OCI-LY7 (cell line): Measurements from ENCODE around the gene RET.

Experiments used
- EZH2phosphoT487 ChIP-seq: fragments of 200-600 bp; sonication (generic); IDR thresholded peaks from 2 replicates; pipeline ENCODE4 v1.6.1; 2018; ENCODE audit warnings: low read depth, borderline replicate concordance, mild to moderate bottlenecking, mixed run types, antibody characterized with exemption, low read length, moderate library complexity, mixed read lengths
- TF ChIP-seq, protein P1 (sequence below): fragments of 200-600 bp; sonication (generic); conservative IDR thresholded peaks from 2 replicates; pipeline ENCODE4 v1.5.1; 2014; ENCODE audit warnings: mild to moderate bottlenecking, antibody characterized with exemption, low read length, moderate library complexity, mixed read lengths

DNA sequence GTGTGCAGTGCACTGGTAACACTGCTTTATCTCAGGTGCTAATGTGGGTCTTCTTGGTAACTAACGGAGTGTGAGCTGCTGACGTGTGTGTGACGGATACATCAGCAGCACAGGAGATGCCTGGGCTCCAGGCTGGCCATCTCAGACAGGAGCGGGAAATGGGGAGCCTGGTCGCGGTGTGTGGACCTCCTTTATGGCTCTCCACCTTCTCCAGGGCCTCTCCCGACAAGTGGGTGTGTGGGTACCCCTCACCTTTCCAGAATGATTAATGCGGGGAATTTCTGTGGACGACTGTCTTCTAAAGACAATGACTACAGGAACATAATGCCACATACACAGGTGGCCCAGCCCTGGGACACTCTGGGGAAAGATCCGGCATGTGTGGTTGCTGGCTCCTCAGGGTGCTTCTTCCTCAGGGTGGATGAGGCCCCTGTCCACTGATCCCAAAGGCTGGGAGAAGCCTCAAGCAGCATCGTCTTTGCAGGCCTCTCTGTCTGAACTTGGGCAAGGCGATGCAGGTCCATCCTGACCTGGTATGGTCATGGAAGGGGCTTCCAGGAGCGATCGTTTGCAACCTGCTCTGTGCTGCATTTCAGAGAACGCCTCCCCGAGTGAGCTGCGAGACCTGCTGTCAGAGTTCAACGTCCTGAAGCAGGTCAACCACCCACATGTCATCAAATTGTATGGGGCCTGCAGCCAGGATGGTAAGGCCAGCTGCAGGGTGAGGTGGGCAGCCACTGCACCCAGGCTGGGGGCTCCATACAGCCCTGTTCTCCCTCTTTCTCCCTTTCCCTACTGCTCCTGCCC, 41.1 kb downstream of the RET start:
- TF ChIP-seq, protein P1, sequence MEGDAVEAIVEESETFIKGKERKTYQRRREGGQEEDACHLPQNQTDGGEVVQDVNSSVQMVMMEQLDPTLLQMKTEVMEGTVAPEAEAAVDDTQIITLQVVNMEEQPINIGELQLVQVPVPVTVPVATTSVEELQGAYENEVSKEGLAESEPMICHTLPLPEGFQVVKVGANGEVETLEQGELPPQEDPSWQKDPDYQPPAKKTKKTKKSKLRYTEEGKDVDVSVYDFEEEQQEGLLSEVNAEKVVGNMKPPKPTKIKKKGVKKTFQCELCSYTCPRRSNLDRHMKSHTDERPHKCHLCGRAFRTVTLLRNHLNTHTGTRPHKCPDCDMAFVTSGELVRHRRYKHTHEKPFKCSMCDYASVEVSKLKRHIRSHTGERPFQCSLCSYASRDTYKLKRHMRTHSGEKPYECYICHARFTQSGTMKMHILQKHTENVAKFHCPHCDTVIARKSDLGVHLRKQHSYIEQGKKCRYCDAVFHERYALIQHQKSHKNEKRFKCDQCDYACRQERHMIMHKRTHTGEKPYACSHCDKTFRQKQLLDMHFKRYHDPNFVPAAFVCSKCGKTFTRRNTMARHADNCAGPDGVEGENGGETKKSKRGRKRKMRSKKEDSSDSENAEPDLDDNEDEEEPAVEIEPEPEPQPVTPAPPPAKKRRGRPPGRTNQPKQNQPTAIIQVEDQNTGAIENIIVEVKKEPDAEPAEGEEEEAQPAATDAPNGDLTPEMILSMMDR, result no peak
- TF ChIP-seq EZH2phosphoT487, result no peak
